ENCODE results near the gene TAF1. TPM values are rescaled to one million over a fixed set of nuclear protein-coding genes. Genes with fewer than 3 reads are reported as not detected.

TAF1 gene
- total and polyA plus RNA-seq, 2 experiments from 2014 or later, result 6.7 to 26.9 TPM

DNA sequence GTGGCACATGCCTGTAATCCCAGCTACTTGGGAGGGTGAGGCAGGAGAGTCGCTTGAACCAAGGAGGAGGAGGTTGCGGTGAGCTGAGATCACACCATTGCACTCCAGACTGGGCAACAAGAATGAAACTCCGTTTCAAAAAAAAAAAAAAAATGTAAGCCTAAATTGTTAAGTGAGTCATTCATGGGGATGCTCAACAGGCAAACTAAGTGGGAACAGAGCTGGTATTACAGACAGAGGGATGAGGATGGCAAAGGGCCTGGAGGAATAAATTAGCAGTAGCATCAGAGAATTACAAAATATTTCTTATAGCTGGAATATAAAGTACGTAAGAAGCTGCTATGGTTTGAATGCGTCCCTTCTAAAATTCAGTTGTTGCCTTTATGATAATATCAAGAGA lies 123.4 kb downstream of the TAF1 start:
- Mint-ChIP-seq H3K36me3 (ENCODE audit: low read depth) (no peaks in the 10 kb centered on the region), H3K9me3 (no peaks in the 10 kb centered on the region; the same call in 2 of the 3 replicates), H3K27ac (no peak overlapping the region), H3K27me3 (ENCODE audit: insufficient read depth, low read depth, poor library complexity) (peaks cover 3% of the 10 kb centered on the region), H3K4me3 (no peak overlapping the region), H3K4me1 (no peaks in the 10 kb centered on the region; the same call in 2 of the 3 replicates)
- ATAC-seq (no peak), DNase-seq (ENCODE audit: low spot score) (no peak)
- Histone ChIP-seq H3K4me1 (ENCODE audit: insufficient read depth) (no peaks in the 10 kb centered on the region), H3K9me2 (ENCODE audit: insufficient read depth) (no peaks in the 10 kb centered on the region), H3K79me2 (replicated peaks; ENCODE audit: insufficient read depth) (no peaks in the 10 kb centered on the region), H3K4me3 (no peak overlapping the region), H4K20me1 (replicated peaks; ENCODE audit: insufficient read depth) (no peaks in the 10 kb centered on the region), H3K27me3 (ENCODE audit: insufficient read depth) (peaks cover 18% of the 10 kb centered on the region), H2AFZ (no peak overlapping the region), H3F3A (replicated peaks; ENCODE audit: low read depth) (no peaks in the 10 kb centered on the region), H3K4me2 (no peak overlapping the region), H3K36me3 (ENCODE audit: insufficient read depth) (no peaks in the 10 kb centered on the region), H3K27ac (ENCODE audit: low read depth) (no peak overlapping the region)
- TF ChIP-seq CTCF (conservative IDR thresholded peaks at IDR 0.05; ENCODE audit: low read depth in 2 of 2) (no peak), NANOG (IDR thresholded peaks at IDR 0.05; ENCODE audit: borderline replicate concordance) (no peak), ZNF114 (CRISPR knock-in tag; IDR thresholded peaks at IDR 0.05) (no peak), EZH2phosphoT487 (IDR thresholded peaks at IDR 0.05; ENCODE audit: unreplicated experiment) (no peak), STAT1 (IDR thresholded peaks at IDR 0.05; ENCODE audit: unreplicated experiment) (no peak), ZNF462 (CRISPR knock-in tag; IDR thresholded peaks at IDR 0.05) (no peak), EZH2 (IDR thresholded peaks at IDR 0.05; ENCODE audit: low read depth, unreplicated experiment) (no peak), ZNF331 (CRISPR knock-in tag; IDR thresholded peaks at IDR 0.05; ENCODE audit: low read depth) (no peak), CREB1 (CRISPR knock-in tag; IDR thresholded peaks at IDR 0.05; ENCODE audit: low read depth) (no peak), JUNB (IDR thresholded peaks at IDR 0.05; ENCODE audit: unreplicated experiment) (no peak), POLR2AphosphoS5 (IDR thresholded peaks at IDR 0.05; ENCODE audit: low read depth) (no peak)
- TF ChIP-seq, protein P1, sequence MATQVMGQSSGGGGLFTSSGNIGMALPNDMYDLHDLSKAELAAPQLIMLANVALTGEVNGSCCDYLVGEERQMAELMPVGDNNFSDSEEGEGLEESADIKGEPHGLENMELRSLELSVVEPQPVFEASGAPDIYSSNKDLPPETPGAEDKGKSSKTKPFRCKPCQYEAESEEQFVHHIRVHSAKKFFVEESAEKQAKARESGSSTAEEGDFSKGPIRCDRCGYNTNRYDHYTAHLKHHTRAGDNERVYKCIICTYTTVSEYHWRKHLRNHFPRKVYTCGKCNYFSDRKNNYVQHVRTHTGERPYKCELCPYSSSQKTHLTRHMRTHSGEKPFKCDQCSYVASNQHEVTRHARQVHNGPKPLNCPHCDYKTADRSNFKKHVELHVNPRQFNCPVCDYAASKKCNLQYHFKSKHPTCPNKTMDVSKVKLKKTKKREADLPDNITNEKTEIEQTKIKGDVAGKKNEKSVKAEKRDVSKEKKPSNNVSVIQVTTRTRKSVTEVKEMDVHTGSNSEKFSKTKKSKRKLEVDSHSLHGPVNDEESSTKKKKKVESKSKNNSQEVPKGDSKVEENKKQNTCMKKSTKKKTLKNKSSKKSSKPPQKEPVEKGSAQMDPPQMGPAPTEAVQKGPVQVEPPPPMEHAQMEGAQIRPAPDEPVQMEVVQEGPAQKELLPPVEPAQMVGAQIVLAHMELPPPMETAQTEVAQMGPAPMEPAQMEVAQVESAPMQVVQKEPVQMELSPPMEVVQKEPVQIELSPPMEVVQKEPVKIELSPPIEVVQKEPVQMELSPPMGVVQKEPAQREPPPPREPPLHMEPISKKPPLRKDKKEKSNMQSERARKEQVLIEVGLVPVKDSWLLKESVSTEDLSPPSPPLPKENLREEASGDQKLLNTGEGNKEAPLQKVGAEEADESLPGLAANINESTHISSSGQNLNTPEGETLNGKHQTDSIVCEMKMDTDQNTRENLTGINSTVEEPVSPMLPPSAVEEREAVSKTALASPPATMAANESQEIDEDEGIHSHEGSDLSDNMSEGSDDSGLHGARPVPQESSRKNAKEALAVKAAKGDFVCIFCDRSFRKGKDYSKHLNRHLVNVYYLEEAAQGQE (IDR thresholded peaks at IDR 0.05; ENCODE audit: unreplicated experiment), result no peak
- TF ChIP-seq, protein P2, sequence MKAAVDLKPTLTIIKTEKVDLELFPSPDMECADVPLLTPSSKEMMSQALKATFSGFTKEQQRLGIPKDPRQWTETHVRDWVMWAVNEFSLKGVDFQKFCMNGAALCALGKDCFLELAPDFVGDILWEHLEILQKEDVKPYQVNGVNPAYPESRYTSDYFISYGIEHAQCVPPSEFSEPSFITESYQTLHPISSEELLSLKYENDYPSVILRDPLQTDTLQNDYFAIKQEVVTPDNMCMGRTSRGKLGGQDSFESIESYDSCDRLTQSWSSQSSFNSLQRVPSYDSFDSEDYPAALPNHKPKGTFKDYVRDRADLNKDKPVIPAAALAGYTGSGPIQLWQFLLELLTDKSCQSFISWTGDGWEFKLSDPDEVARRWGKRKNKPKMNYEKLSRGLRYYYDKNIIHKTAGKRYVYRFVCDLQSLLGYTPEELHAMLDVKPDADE (IDR thresholded peaks at IDR 0.05), result no peak
